CD4-positive, alpha-beta T cell (primary cell): ENCODE measurements around the gene NR1H3. TPM values are rescaled to one million over a fixed set of nuclear protein-coding genes. Genes with fewer than 3 reads are reported as not detected.
A peak's percentile ranks its signal among the peaks of the same experiment; 100 is the strongest.

Source experiments
- ATAC-seq: fragments of 200-7000 bp; cut with Tn5 transposase; one replicate; pipeline ENCODE4 v1.10.0; 2022; ENCODE audit warnings: mild to moderate bottlenecking; ENCODE audit not compliant: poor library complexity
- CTCF ChIA-PET: fragments of 350-600 bp; sonication (Branson Sonifier 250); formaldehyde crosslinking; loops from one replicate; lab custom pipeline; 2021; ENCODE audit warnings: antibody characterized with exemption, inconsistent platforms; lab: Charles Lee
- POLR2A ChIA-PET: fragments of 350-600 bp; sonication (Branson Sonifier 250); formaldehyde crosslinking; loops from one replicate; lab custom pipeline; 2021; ENCODE audit warnings: antibody characterized with exemption, inconsistent platforms; lab: Charles Lee
- DNase-seq, 14 experiments: peaks; one replicate each; pipeline ENCODE4 v3.0.0-alpha.2; 2013 to 2020; ENCODE audit warnings: mixed read lengths in 2 of 14
- H3K27ac ChIP-seq, 2 donors: one replicate each; pipeline versions ENCODE4 v1.5.1 to v1.7.0; 2013; ENCODE audit warnings: low read length in 2 of 2, low read depth in 1 of 2, mild to moderate bottlenecking in 1 of 2
- H3K27me3 ChIP-seq, 2 experiments: 1 replicate in 1 of 2; 2 replicates in 1 of 2; pipeline versions ENCODE4 v1.6.1 to v1.7.0; 2013; ENCODE audit warnings: low read length in 2 of 2, control low read depth in 1 of 2, mild to moderate bottlenecking in 1 of 2, moderate library complexity in 1 of 2; ENCODE audit not compliant: insufficient read depth in 2 of 2, control insufficient read depth in 1 of 2
- H3K36me3 ChIP-seq: one replicate; pipeline ENCODE4 v1.6.1; 2013; ENCODE audit warnings: low read length, control low read depth; ENCODE audit not compliant: insufficient read depth
- H3K4me1 ChIP-seq: one replicate; pipeline ENCODE4 v1.6.1; 2013; ENCODE audit warnings: low read length, control low read depth; ENCODE audit not compliant: insufficient read depth
- H3K4me3 ChIP-seq: one replicate; pipeline ENCODE4 v1.5.1; 2013; ENCODE audit warnings: mild to moderate bottlenecking, low read length, moderate library complexity
- H3K9me3 ChIP-seq, 2 experiments: 1 replicate in 1 of 2; 2 replicates in 1 of 2; pipeline versions ENCODE4 v1.6.1 to v1.7.0; 2013; ENCODE audit warnings: low read length in 2 of 2, mild to moderate bottlenecking in 2 of 2, control low read depth in 1 of 2, moderate library complexity in 1 of 2; ENCODE audit not compliant: control insufficient read depth in 1 of 2, insufficient read depth in 1 of 2
- H3K27ac Mint-ChIP-seq: one replicate; pipeline ENCODE4 v1.8.0; 2020; ENCODE audit warnings: mixed read lengths
- H3K27me3 Mint-ChIP-seq: one replicate; pipeline ENCODE4 v1.8.0; 2021; ENCODE audit warnings: mixed read lengths
- H3K36me3 Mint-ChIP-seq: one replicate; pipeline ENCODE4 v1.8.0; 2021; ENCODE audit warnings: low read depth, mixed read lengths
- H3K4me1 Mint-ChIP-seq: one replicate; pipeline ENCODE4 v1.8.0; 2021; ENCODE audit warnings: low read depth, mixed read lengths
- H3K4me3 Mint-ChIP-seq: one replicate; pipeline ENCODE4 v1.8.0; 2020; ENCODE audit warnings: mild to moderate bottlenecking, mixed read lengths
- H3K9me3 Mint-ChIP-seq: one replicate; pipeline ENCODE4 v1.8.0; 2020; ENCODE audit warnings: mixed read lengths
- CTCF ChIP-seq: fragments of 200-600 bp; IDR thresholded peaks from one replicate; pipeline ENCODE4 v1.8.0; 2022; ENCODE audit warnings: antibody characterized with exemption, mild to moderate bottlenecking
- intact Hi-C, 2 experiments: fragments of 100-400 bp; cut with DNase I in 1 of 2; cut with micrococcal nuclease in 1 of 2; formaldehyde crosslinking; loops; one replicate each; pipeline versions ENCODE4 v1.15.1 to v1.9.0; 2023 to 2025; cut with DNase I, micrococcal nuclease
- total RNA-seq, 174 experiments: library from RNA in 2 of 174; stranded (reverse) in 2 of 174; gene quantifications; one replicate each; pipeline ENCODE4 v1.2.3 and lab custom pipeline; 2021 to 2026

Gene NR1H3
- total RNA-seq, 2 experiments from 2014 or later, result 1.8 to 2.3 TPM

DNA sequence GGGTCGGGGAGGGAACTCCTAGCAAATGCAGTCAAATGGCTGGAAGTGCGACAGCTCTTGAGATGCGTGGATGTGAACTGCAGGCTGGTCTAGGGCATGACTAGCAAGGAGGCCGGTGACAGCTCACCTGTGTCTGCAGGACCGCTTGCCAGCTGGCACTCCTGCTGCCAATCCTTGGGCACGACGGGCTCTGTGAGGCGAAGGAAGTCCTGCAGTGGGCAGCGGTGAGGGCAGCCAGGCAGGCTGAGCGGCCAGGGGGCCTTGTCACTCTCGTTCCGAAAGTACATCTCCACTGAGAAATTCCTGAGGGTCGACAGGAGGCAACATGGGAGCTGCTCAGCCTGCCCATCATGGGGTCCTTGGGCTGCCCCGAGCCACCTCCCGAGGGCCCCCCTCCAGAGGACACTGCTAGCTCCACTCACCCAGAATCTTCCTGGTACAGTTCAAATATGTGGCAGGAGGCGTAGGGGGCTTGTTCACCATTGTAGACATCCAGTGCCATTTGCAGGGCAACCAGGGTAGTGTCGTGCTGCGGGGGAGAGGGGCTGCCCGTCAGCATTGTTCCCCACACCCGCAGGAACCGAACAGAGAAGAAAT, 15.1 kb upstream of the NR1H3 start:
- POLR2A ChIA-PET, result interaction anchor here (0.7 to 3.9 kb wide), 2 partner anchors 27 to 28 kb away, joined by 3 to 17 read pairs; partner anchors contain the start of genes DDB2 and MADD
- Mint-ChIP-seq H3K36me3 (peaks cover 74% of the 10 kb centered on the region), H3K4me1 (peaks cover 10% of the 10 kb centered on the region), H3K9me3 (no peaks in the 10 kb centered on the region), H3K27ac (peak overlapping the region; percentile 11), H3K4me3 (no peak overlapping the region), H3K27me3 (no peaks in the 10 kb centered on the region)
- Histone ChIP-seq H3K27ac (no peak overlapping the region), H3K4me1 (peaks cover 9% of the 10 kb centered on the region), H3K4me3 (no peak overlapping the region), H3K9me3 (no peaks in the 10 kb centered on the region), H3K36me3 (peaks cover 80% of the 10 kb centered on the region), H3K27me3 (no peaks in the 10 kb centered on the region)
- ATAC-seq (no peak), DNase-seq (no peak)
- intact Hi-C loops, result loop anchor here in 1 of 2 experiments (10.0 kb wide), 1 partner anchor 342 kb away; the partner anchor contains the start of gene FAM180B
- CTCF ChIA-PET, result no interaction called here
- no peak for TF ChIP-seq CTCF

DNA sequence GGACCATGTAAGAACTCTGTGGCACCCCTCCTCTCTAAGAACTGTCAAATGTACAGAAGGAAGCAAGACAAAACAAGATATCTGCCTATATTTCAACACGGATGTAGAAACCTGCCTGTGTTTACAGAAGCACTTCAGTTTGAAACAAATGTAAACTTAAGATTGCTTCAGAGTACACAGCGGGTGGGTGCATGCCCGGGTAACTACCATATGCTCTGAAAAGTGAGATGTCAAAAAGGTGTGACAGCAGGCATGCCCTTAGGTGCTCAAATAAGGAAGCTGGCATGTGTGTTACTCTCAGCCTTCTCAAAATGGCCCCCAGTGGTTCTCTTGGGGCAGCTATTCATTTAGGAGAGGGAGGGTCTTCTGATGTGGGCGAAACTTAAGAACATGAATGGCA, 14.3 kb upstream of the NR1H3 start:
- no peak for TF ChIP-seq CTCF
- Mint-ChIP-seq H3K27ac (no peak overlapping the region), H3K36me3 (peaks cover 69% of the 10 kb centered on the region), H3K4me3 (no peak overlapping the region), H3K27me3 (no peaks in the 10 kb centered on the region), H3K9me3 (no peaks in the 10 kb centered on the region), H3K4me1 (peaks cover 18% of the 10 kb centered on the region)
- peaks cover 17% of the 10 kb centered on the region for H3K4me1 ChIP-seq
- DNase-seq, result no peak
- CTCF ChIA-PET, result no interaction called here
- H3K27ac ChIP-seq, result no peak overlapping the region
- no peaks in the 10 kb centered on the region for H3K9me3 ChIP-seq
- H3K36me3 ChIP-seq, result peaks cover 74% of the 10 kb centered on the region
- intact Hi-C loops, result loop anchor here in 1 of 2 experiments (10.0 kb wide), 1 partner anchor 341 kb away; the partner anchor contains the start of gene FAM180B
- H3K4me3 ChIP-seq, result no peak overlapping the region
- POLR2A ChIA-PET, result interaction anchor here (1.5 to 3.9 kb wide), 2 partner anchors 16 to 29 kb away, joined by 4 to 17 read pairs; partner anchors contain the start of gene DDB2
- no peak for ATAC-seq
- H3K27me3 ChIP-seq, result no peaks in the 10 kb centered on the region

- H3K27ac Mint-ChIP-seq, result no peak overlapping the region
- H3K36me3 Mint-ChIP-seq, result peaks cover 66% of the 10 kb centered on the region
- no peak for ATAC-seq
Measured at GRCh38 chr11:47244448-47245350, 13.1 kb upstream of the NR1H3 start.

More at GRCh38 chr11:47244448-47245350, 13.1 kb upstream of the NR1H3 start:
- Histone ChIP-seq H3K4me3 (no peak overlapping the region), H3K27ac (no peak overlapping the region), H3K27me3 (no peaks in the 10 kb centered on the region), H3K36me3 (peaks cover 62% of the 10 kb centered on the region), H3K4me1 (peaks cover 28% of the 10 kb centered on the region), H3K9me3 (no peaks in the 10 kb centered on the region)
- ChIA-PET CTCF (no interaction called here), POLR2A (interaction anchor here (1.5 to 3.9 kb wide), 2 partner anchors 15 to 30 kb away, joined by 4 to 17 read pairs; partner anchors contain the start of gene DDB2)
- Mint-ChIP-seq H3K4me1 (peaks cover 29% of the 10 kb centered on the region), H3K9me3 (no peaks in the 10 kb centered on the region), H3K4me3 (peak overlapping the region; percentile 20), H3K27me3 (no peaks in the 10 kb centered on the region)
- intact Hi-C loops, result loop anchor here in 1 of 2 experiments (5.0 to 10.0 kb wide), 2 partner anchors 67 to 340 kb away; partner anchors contain the start of genes ARFGAP2 and FAM180B
- DNase-seq, result peak in 2 of 14 experiments; percentile 17 to 42
- no peak for TF ChIP-seq CTCF
